ENCODE results near the gene PAK5.

GRCh38 chr20:9740486-9740885, 98.4 kb downstream of the PAK5 start:
- TF ChIP-seq, protein P1, sequence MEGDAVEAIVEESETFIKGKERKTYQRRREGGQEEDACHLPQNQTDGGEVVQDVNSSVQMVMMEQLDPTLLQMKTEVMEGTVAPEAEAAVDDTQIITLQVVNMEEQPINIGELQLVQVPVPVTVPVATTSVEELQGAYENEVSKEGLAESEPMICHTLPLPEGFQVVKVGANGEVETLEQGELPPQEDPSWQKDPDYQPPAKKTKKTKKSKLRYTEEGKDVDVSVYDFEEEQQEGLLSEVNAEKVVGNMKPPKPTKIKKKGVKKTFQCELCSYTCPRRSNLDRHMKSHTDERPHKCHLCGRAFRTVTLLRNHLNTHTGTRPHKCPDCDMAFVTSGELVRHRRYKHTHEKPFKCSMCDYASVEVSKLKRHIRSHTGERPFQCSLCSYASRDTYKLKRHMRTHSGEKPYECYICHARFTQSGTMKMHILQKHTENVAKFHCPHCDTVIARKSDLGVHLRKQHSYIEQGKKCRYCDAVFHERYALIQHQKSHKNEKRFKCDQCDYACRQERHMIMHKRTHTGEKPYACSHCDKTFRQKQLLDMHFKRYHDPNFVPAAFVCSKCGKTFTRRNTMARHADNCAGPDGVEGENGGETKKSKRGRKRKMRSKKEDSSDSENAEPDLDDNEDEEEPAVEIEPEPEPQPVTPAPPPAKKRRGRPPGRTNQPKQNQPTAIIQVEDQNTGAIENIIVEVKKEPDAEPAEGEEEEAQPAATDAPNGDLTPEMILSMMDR (IDR thresholded peaks at IDR 0.05) = no peak
- TF ChIP-seq POLR2A (IDR thresholded peaks at IDR 0.05) = no peak

All from esophagus squamous epithelium (tissue), 4 donors.